ENCODE data around the gene CYTH1.

GRCh38 chr17:78652913-78653312 is 129.2 kb downstream of the CYTH1 start:
- TF ChIP-seq YY1 (IDR thresholded peaks at IDR 0.05; ENCODE audit: insufficient read depth, insufficient read length) = no peak
- no peak for TF ChIP-seq ZNF274 (IDR thresholded peaks at IDR 0.05; ENCODE audit: low read depth, low read length)
- no peak for TF ChIP-seq SUZ12 (IDR thresholded peaks at IDR 0.05; ENCODE audit: extremely low read depth, insufficient read depth, insufficient read length)
